ENCODE data around the gene PLCB2. TPM values are rescaled to one million over a fixed set of nuclear protein-coding genes. Genes with fewer than 3 reads are reported as not detected.

PLCB2 gene
- 0.68 to 1.4 TPM (median 0.82 TPM) in 5 replicates for total RNA-seq (2022; extraction: Qiagen RNA extraction; ENCODE audit: low read depth)

GRCh38 chr15:40307421-40308211, at the start of gene PLCB2:
Gene PLCB2, minus strand, starts transcription at chr15:40307935. Its CDS starts 263 bp downstream, at chr15:40307672.

GRCh38 chr15:40340740-40341400, 33.1 kb upstream of the PLCB2 start, which contains the start of gene CCDC9B:
Gene CCDC9B, minus strand, starts transcription at chr15:40340939. Its CDS starts 120 bp downstream, at chr15:40340819.

GRCh38 chr15:40323239-40323952, 15.7 kb upstream of the PLCB2 start, which contains the start of gene INAFM2:
Gene INAFM2, plus strand, starts transcription at chr15:40323692. Its CDS starts 364 bp downstream, at chr15:40324056.

GRCh38 chr15:40282869-40283614, 24.7 kb downstream of the PLCB2 start, which contains the start of gene ANKRD63:
Gene ANKRD63, minus strand, starts transcription at chr15:40283064. Its CDS starts 478 bp downstream, at chr15:40282586.

GRCh38 chr15:40238532-40239403, 69.0 kb downstream of the PLCB2 start, which contains the start of gene PAK6:
Gene PAK6, plus strand, starts transcription at chr15:40239063. Its CDS starts 25,723 bp downstream, at chr15:40264786.

Other genes with a start within 250 kb of the PLCB2 start
- 1.5 to 2.2 TPM (median 1.7 TPM) in 5 replicates for gene BMF, start 199.1 kb downstream of the PLCB2 start, total RNA-seq (2022; extraction: Qiagen RNA extraction; ENCODE audit: low read depth)
- 25.2 to 33.4 TPM (median 31.0 TPM) in 5 replicates for gene BUB1B, start 146.9 kb downstream of the PLCB2 start, total RNA-seq (2022; extraction: Qiagen RNA extraction; ENCODE audit: low read depth)
- 0.11 to 0.87 TPM (median 0.21 TPM) in 5 replicates for gene PAK6, start 68.9 kb downstream of the PLCB2 start, total RNA-seq (2022; extraction: Qiagen RNA extraction; ENCODE audit: low read depth)
- 0.31 to 0.80 TPM (median 0.44 TPM) in 4 of 5 replicates, not detected in the other for gene ANKRD63, start 24.9 kb downstream of the PLCB2 start, total RNA-seq (2022; extraction: Qiagen RNA extraction; ENCODE audit: low read depth)
- gene INAFM2, start 15.8 kb upstream of the PLCB2 start, total RNA-seq (2022; extraction: Qiagen RNA extraction; ENCODE audit: low read depth), result 5.5 to 6.8 TPM (median 6.7 TPM) in 5 replicates
- gene CCDC9B, start 33.0 kb upstream of the PLCB2 start, total RNA-seq (2022; extraction: Qiagen RNA extraction; ENCODE audit: low read depth), result 13.4 to 21.7 TPM (median 17.2 TPM) in 5 replicates
- not detected in 5 replicates for gene PHGR1, start 43.1 kb upstream of the PLCB2 start, total RNA-seq (2022; extraction: Qiagen RNA extraction; ENCODE audit: low read depth)
- 0.62 to 2.5 TPM (median 1.2 TPM) in 5 replicates for gene DISP2, start 50.3 kb upstream of the PLCB2 start, total RNA-seq (2022; extraction: Qiagen RNA extraction; ENCODE audit: low read depth)
- 46.9 to 54.2 TPM (median 49.3 TPM) in 5 replicates for gene KNSTRN, start 74.8 kb upstream of the PLCB2 start, total RNA-seq (2022; extraction: Qiagen RNA extraction; ENCODE audit: low read depth)
- gene IVD, start 97.9 kb upstream of the PLCB2 start, total RNA-seq (2022; extraction: Qiagen RNA extraction; ENCODE audit: low read depth), result 11.3 to 13.1 TPM (median 12.7 TPM) in 5 replicates
- 10.0 to 12.6 TPM (median 11.8 TPM) in 5 replicates for gene BAHD1, start 133.0 kb upstream of the PLCB2 start, total RNA-seq (2022; extraction: Qiagen RNA extraction; ENCODE audit: low read depth)
- 14.1 to 22.3 TPM (median 19.0 TPM) in 5 replicates for gene CHST14, start 163.0 kb upstream of the PLCB2 start, total RNA-seq (2022; extraction: Qiagen RNA extraction; ENCODE audit: low read depth)